SK-N-SH (cell line): Measurements from ENCODE around the gene DONSON. TPM values are rescaled to one million over a fixed set of nuclear protein-coding genes. Genes with fewer than 3 reads are reported as not detected.

Source experiments
- CTCF ChIA-PET: fragments of 300-600, 350-600 bp; formaldehyde crosslinking; extraction: SDS; loops from one replicate; lab custom pipeline; 2021; lab: Yijun Ruan, JAX
- POLR2A ChIA-PET: fragments of 350-600 bp; sonication (Branson Sonifier 250); formaldehyde crosslinking; extraction: SDS; loops from one replicate; lab custom pipeline; 2020; ENCODE audit warnings: antibody characterized with exemption, inconsistent platforms; lab: Yijun Ruan, JAX
- DNase-seq: peaks from one replicate; pipeline ENCODE4 v3.0.0; 2012
- H2AFZ ChIP-seq: fragments of 200-600 bp; sonication (generic); 2 replicates; pipeline ENCODE4 v1.8.1; 2016; ENCODE audit warnings: antibody characterized with exemption, mild to moderate bottlenecking, low read depth
- H3F3A ChIP-seq: fragments of 200-600 bp; sonication (generic); replicated peaks from 2 replicates; pipeline ENCODE3; 2016; ENCODE audit warnings: antibody characterized with exemption, mild to moderate bottlenecking; ENCODE audit not compliant: insufficient read depth
- H3K27ac ChIP-seq, 2 experiments: fragments of 200-500 bp in 1 of 2; fragments of 200-600 bp in 1 of 2; sonication (Bioruptor generic) in 1 of 2; sonication (generic), shearing (Covaris generic) in 1 of 2; 2 replicates each; pipeline versions ENCODE4 v1.5.1 to v1.6.1; 2014 to 2016; ENCODE audit warnings: low read depth in 2 of 2, inconsistent platforms in 1 of 2, low read length in 1 of 2, mild to moderate bottlenecking in 1 of 2, mixed read lengths in 1 of 2
- H3K27me3 ChIP-seq: fragments of 200-600 bp; sonication (generic), shearing (Covaris generic); 2 replicates; pipeline ENCODE4 v1.6.1; 2016; ENCODE audit warnings: mixed run types; ENCODE audit not compliant: insufficient read depth
- H3K36me3 ChIP-seq, 2 experiments: fragments of 200-500 bp in 1 of 2; fragments of 200-600 bp in 1 of 2; sonication (Bioruptor generic) in 1 of 2; sonication (generic) in 1 of 2; replicated peaks in 1 of 2; 2 replicates each; pipeline versions ENCODE3 to v1.5.1; 2014 to 2016; ENCODE audit warnings: low read length in 1 of 2, mild to moderate bottlenecking in 1 of 2; ENCODE audit not compliant: insufficient read depth in 2 of 2, control insufficient read depth in 1 of 2
- H3K4me1 ChIP-seq, 2 experiments: fragments of 200-500 bp in 1 of 2; fragments of 200-600 bp in 1 of 2; sonication (Bioruptor generic) in 1 of 2; sonication (generic), shearing (Covaris generic) in 1 of 2; 2 replicates each; pipeline versions ENCODE4 v1.5.1 to v1.6.1; 2014 to 2016; ENCODE audit warnings: low read depth in 1 of 2, low read length in 1 of 2, mixed run types in 1 of 2; ENCODE audit not compliant: insufficient read depth in 2 of 2, control insufficient read depth in 1 of 2
- H3K4me2 ChIP-seq: fragments of 200-600 bp; sonication (generic), shearing (Covaris generic); 2 replicates; pipeline ENCODE4 v1.6.1; 2017; ENCODE audit warnings: mixed run types
- H3K4me3 ChIP-seq, 2 experiments: fragments of 200-500 bp in 1 of 2; fragments of 200-600 bp in 1 of 2; sonication (Bioruptor generic) in 1 of 2; sonication (generic), shearing (Covaris generic) in 1 of 2; 2 replicates each; pipeline versions ENCODE4 v1.5.1 to v1.8.1; 2014 to 2016; ENCODE audit warnings: low read depth in 2 of 2, inconsistent platforms in 1 of 2, low read length in 1 of 2, mild to moderate bottlenecking in 1 of 2, mixed read lengths in 1 of 2, moderate library complexity in 1 of 2
- H3K79me2 ChIP-seq: fragments of 200-600 bp; sonication (generic); 2 replicates; pipeline ENCODE4 v1.8.1; 2017; ENCODE audit warnings: mild to moderate bottlenecking; ENCODE audit not compliant: insufficient read depth
- H3K9ac ChIP-seq: fragments of 200-600 bp; sonication (generic); 2 replicates; pipeline ENCODE4 v1.6.1; 2017; ENCODE audit warnings: mixed run types
- H3K9me2 ChIP-seq: fragments of 200-600 bp; sonication (generic); 2 replicates; pipeline ENCODE4 v1.6.1; 2017; ENCODE audit warnings: mixed run types
- H3K9me3 ChIP-seq: fragments of 200-600 bp; sonication (generic); 2 replicates; pipeline ENCODE4 v1.6.1; 2017; ENCODE audit warnings: mixed run types, mild to moderate bottlenecking, moderate library complexity
- H4K20me1 ChIP-seq: fragments of 200-600 bp; sonication (generic); 2 replicates; pipeline ENCODE4 v1.6.1; 2017; ENCODE audit warnings: mild to moderate bottlenecking, mixed run types; ENCODE audit not compliant: insufficient read depth
- CHD2 ChIP-seq: fragments of 150-350 bp; IDR thresholded peaks from 2 replicates; pipeline ENCODE4 v1.6.1; 2018; ENCODE audit warnings: low read length; ENCODE audit not compliant: partially characterized antibody
- EP300 ChIP-seq, 2 experiments: IDR thresholded peaks; 2 replicates each; pipeline versions ENCODE4 v1.4.0 to v1.6.1; 2012; ENCODE audit warnings: borderline replicate concordance in 1 of 2, low read depth in 1 of 2, low read length in 1 of 2
- EZH2phosphoT487 ChIP-seq: fragments of 200-600 bp; sonication (generic); IDR thresholded peaks from 2 replicates; pipeline ENCODE4 v1.6.1; 2017; ENCODE audit warnings: low read depth, mixed run types, mild to moderate bottlenecking, antibody characterized with exemption, moderate library complexity, borderline replicate concordance
- FOSL2 ChIP-seq: IDR thresholded peaks from 2 replicates; pipeline ENCODE4 v1.4.0; 2012; ENCODE audit warnings: low read depth, mild to moderate bottlenecking, moderate library complexity, borderline replicate concordance
- GABPA ChIP-seq: IDR thresholded peaks from 2 replicates; pipeline ENCODE4 v1.4.0; 2012; ENCODE audit warnings: low read depth, mild to moderate bottlenecking
- JUND ChIP-seq: IDR thresholded peaks from 2 replicates; pipeline ENCODE4 v1.4.0; 2012
- MAX ChIP-seq: IDR thresholded peaks from 2 replicates; pipeline ENCODE4 v1.4.0; 2012; ENCODE audit warnings: low read depth
- MEF2A ChIP-seq: IDR thresholded peaks from 2 replicates; pipeline ENCODE4 v1.4.0; 2012; ENCODE audit warnings: low read depth, borderline replicate concordance
- NRF1 ChIP-seq: IDR thresholded peaks from 2 replicates; pipeline ENCODE4 v1.6.1; 2012; ENCODE audit warnings: low read depth, mild to moderate bottlenecking, low read length
- RCOR1 ChIP-seq: fragments of 150-350 bp; IDR thresholded peaks from 2 replicates; pipeline ENCODE4 v1.6.1; 2017; ENCODE audit warnings: antibody characterized with exemption, low read length
- RFX5 ChIP-seq: IDR thresholded peaks from 2 replicates; pipeline ENCODE4 v1.6.1; 2012; ENCODE audit warnings: mild to moderate bottlenecking, improper control_type of control experiment, low read length
- SIN3A ChIP-seq: IDR thresholded peaks from 2 replicates; pipeline ENCODE4 v1.6.1; 2012; ENCODE audit warnings: low read depth, mild to moderate bottlenecking, low read length, moderate library complexity, borderline replicate concordance
- SMC3 ChIP-seq: IDR thresholded peaks from 2 replicates; pipeline ENCODE4 v1.6.1; 2012; ENCODE audit warnings: low read depth, low read length, improper control_type of control experiment
- TAF1 ChIP-seq: IDR thresholded peaks from 2 replicates; pipeline ENCODE4 v1.6.1; 2012; ENCODE audit warnings: low read depth, mild to moderate bottlenecking, low read length, moderate library complexity, borderline replicate concordance
- TEAD4 ChIP-seq: IDR thresholded peaks from 2 replicates; pipeline ENCODE4 v1.4.0; 2012; ENCODE audit warnings: mild to moderate bottlenecking, borderline replicate concordance; ENCODE audit not compliant: insufficient read depth
- USF1 ChIP-seq: IDR thresholded peaks from 2 replicates; pipeline ENCODE4 v1.4.0; 2012; ENCODE audit warnings: low read depth, borderline replicate concordance
- USF2 ChIP-seq: fragments of 150-350 bp; IDR thresholded peaks from 2 replicates; pipeline ENCODE4 v1.6.1; 2017; ENCODE audit warnings: antibody characterized with exemption, low read length, low read depth, borderline replicate concordance
- WGBS: methylation state at CpG from one replicate; pipeline ENCODE4 v1.1.6; 2017; ENCODE audit warnings: low lambda C conversion rate; 5-methylcytosine and 5-hydroxymethylcytosine counted together
- polyA plus RNA-seq, 3 experiments: library from polyadenylated mRNA; depleted of rRNA; stranded (reverse); fragments of >200 nt; gene quantifications; 2 replicates each; pipeline ENCODE4 v1.2.3, GENCODE V29; 2012

DONSON gene
- polyA plus RNA-seq, 1 of the 3 experiments (the other 2 are of a cell fraction), result 17.3 TPM

GRCh38 chr21:33544451-33545195, 43.9 kb downstream of the DONSON start:
- no peaks in the 10 kb centered on the region for H3K9me2 ChIP-seq
- H3K27me3 ChIP-seq, result no peaks in the 10 kb centered on the region
- peak overlapping the region; percentile 97 for H3K9ac ChIP-seq
- H3F3A ChIP-seq, result peaks cover 41% of the 10 kb centered on the region
- peaks cover 8 to 10% of the 10 kb centered on the region in 2 experiments; a peak in 3 of 4 replicates for H3K4me1 ChIP-seq
- H3K79me2 ChIP-seq, result peaks cover 90% of the 10 kb centered on the region
- POLR2A ChIA-PET, result no interaction called here
- H3K4me2 ChIP-seq, result peak overlapping the region; percentile 76
- H3K36me3 ChIP-seq, result peaks cover 28 to 39% of the 10 kb centered on the region in 2 experiments
- WGBS, result 12% methylated on average over 8 of the region's 8 CpGs
- peaks cover 62% of the 10 kb centered on the region for H4K20me1 ChIP-seq
- peak overlapping the region in 1 of 2 experiments; percentile 99; a peak in 1 of 4 replicates for H3K27ac ChIP-seq
- peak overlapping the region; percentile 78 for H3K4me3 ChIP-seq
- TF ChIP-seq CHD2 (no peak), USF1 (no peak), SIN3A (no peak), USF2 (no peak), NRF1 (no peak), TEAD4 (no peak), FOSL2 (no peak), EP300 (IDR thresholded peaks at IDR 0.05; ENCODE audit: borderline replicate concordance in 1 of 2, low read depth in 1 of 2, low read length in 1 of 2) (no peak), GABPA (no peak)
- TF ChIP-seq, all 33 proteins: peak for 0
- Histone ChIP-seq H3K9me3 (no peaks in the 10 kb centered on the region), H2AFZ (no peak overlapping the region)
- CTCF ChIA-PET, result interaction anchor here (0.7 to 1.7 kb wide), 3 partner anchors 13 to 61 kb away, joined by 3 to 7 read pairs (median 3); no protein-coding TSS in a partner anchor
- DNase-seq, result no peak

GRCh38 chr21:33543505-33544129, 44.9 kb downstream of the DONSON start:
- peaks cover 41% of the 10 kb centered on the region for H3F3A ChIP-seq
- H3K9me3 ChIP-seq, result no peaks in the 10 kb centered on the region
- H3K79me2 ChIP-seq, result peaks cover 90% of the 10 kb centered on the region
- CTCF ChIA-PET, result interaction anchor here (0.7 to 1.7 kb wide), 2 partner anchors 28 to 62 kb away, joined by 3 to 6 read pairs; no protein-coding TSS in a partner anchor
- peak overlapping the region; percentile 78 for H3K4me3 ChIP-seq
- H3K27ac ChIP-seq, result peak overlapping the region; percentile 99
- peaks cover 8 to 10% of the 10 kb centered on the region in 2 experiments; a peak in 3 of 4 replicates for H3K4me1 ChIP-seq
- H4K20me1 ChIP-seq, result peaks cover 53% of the 10 kb centered on the region
- H3K27me3 ChIP-seq, result no peaks in the 10 kb centered on the region
- TF ChIP-seq USF2 (no peak), EZH2phosphoT487 (no peak), MAX (no peak), SMC3 (no peak), USF1 (no peak), JUND (no peak), CHD2 (peak; percentile 20), SIN3A (0 out of 2 replicates have a peak, but pooled peaks have one; percentile 44), RFX5 (no peak), MEF2A (no peak), TAF1 (no peak), RCOR1 (no peak)
- no peaks in the 10 kb centered on the region for H3K9me2 ChIP-seq
- H3K9ac ChIP-seq, result peak overlapping the region; percentile 97
- under 1% methylated on average over 26 of the region's 26 CpGs for WGBS
- peaks cover 20 to 31% of the 10 kb centered on the region in 2 experiments for H3K36me3 ChIP-seq
- no peak overlapping the region for H2AFZ ChIP-seq
- DNase-seq, result no peak
- peak overlapping the region; percentile 76 for H3K4me2 ChIP-seq
- POLR2A ChIA-PET, result interaction anchor here (1.1 to 2.0 kb wide), 2 partner anchors 8 to 45 kb away, joined by 5 read pairs; partner anchors contain the start of gene DONSON
